NCI-H345 treated with DMSO at 0.1 percent for 48 hours (cell line): ENCODE results near the gene FERMT2.
"Not testable (repeated sequence)": the region's sequence is repeated elsewhere in the genome, so short reads cannot be mapped to it uniquely, and the experiment has no call there.

ENCODE experiments used
- DNase-seq: peaks from one replicate; lab custom pipeline; 2025; ENCODE audit not compliant: unreplicated experiment; lab: John Stamatoyannopoulos, UW

The FERMT2 gene

GRCh38 chr14:52868911-52869618 is 81.8 kb downstream of the FERMT2 start:
- no peak for DNase-seq

GRCh38 chr14:52864893-52865292 is 86.0 kb downstream of the FERMT2 start:
- not testable (repeated sequence) for DNase-seq

- no peak for DNase-seq
Observed at GRCh38 chr14:52863334-52863700, 87.5 kb downstream of the FERMT2 start.

- no peak for DNase-seq
Observed at GRCh38 chr14:52862632-52863333, 88.1 kb downstream of the FERMT2 start.

- no peak for DNase-seq
Observed at GRCh38 chr14:52861403-52861802, 89.4 kb downstream of the FERMT2 start.

- DNase-seq: no peak
Observed at GRCh38 chr14:52860910-52861309, 89.9 kb downstream of the FERMT2 start.

- DNase-seq: no peak
Observed at GRCh38 chr14:52860209-52860608, 90.6 kb downstream of the FERMT2 start.

- DNase-seq: no peak
Observed at GRCh38 chr14:52856139-52856538, 94.7 kb downstream of the FERMT2 start.

GRCh38 chr14:52853522-52853854 is 97.4 kb downstream of the FERMT2 start:
- DNase-seq: no peak

GRCh38 chr14:52852810-52853521 is 97.9 kb downstream of the FERMT2 start:
- no peak for DNase-seq

GRCh38 chr14:52850451-52850909 is 100.4 kb downstream of the FERMT2 start:
- DNase-seq: no peak

- no peak for DNase-seq
Observed at GRCh38 chr14:52848626-52849025, 102.2 kb downstream of the FERMT2 start.

- DNase-seq: no peak
Observed at GRCh38 chr14:52846591-52846990, 104.3 kb downstream of the FERMT2 start.

- no peak for DNase-seq
Observed at GRCh38 chr14:52845081-52845480, 105.8 kb downstream of the FERMT2 start.

GRCh38 chr14:52844262-52845060 is 106.4 kb downstream of the FERMT2 start:
- DNase-seq: no peak

GRCh38 chr14:52840877-52841276 is 110.0 kb downstream of the FERMT2 start:
- DNase-seq: no peak

- no peak for DNase-seq
Observed at GRCh38 chr14:52837451-52837850, 113.4 kb downstream of the FERMT2 start.

GRCh38 chr14:52836063-52836462 is 114.8 kb downstream of the FERMT2 start:
- no peak for DNase-seq

- no peak for DNase-seq
Observed at GRCh38 chr14:52835122-52835903, 115.5 kb downstream of the FERMT2 start.

GRCh38 chr14:52834440-52834842 is 116.4 kb downstream of the FERMT2 start:
- no peak for DNase-seq
